CD14-positive monocyte (primary cell): Measurements from ENCODE around the gene MOK. TPM values are rescaled to one million over a fixed set of nuclear protein-coding genes. Genes with fewer than 3 reads are reported as not detected.

ENCODE experiments used
- DNase-seq, 3 donors: peaks; one replicate each; pipeline ENCODE4 v3.0.0-alpha.2; 2011 to 2022
- H2AFZ ChIP-seq: 2 replicates; pipeline ENCODE4 v1.6.0; 2012; ENCODE audit warnings: mild to moderate bottlenecking, low read depth, low read length, inconsistent platforms; ENCODE audit not compliant: insufficient read depth, poor library complexity, severe bottlenecking
- H3K27ac ChIP-seq, 2 donors: 1 replicate in 1 of 2; 2 replicates in 1 of 2; pipeline ENCODE4 v1.5.1; 2012 to 2013; ENCODE audit warnings: low read length in 2 of 2, control low read depth in 1 of 2, inconsistent platforms in 1 of 2, low read depth in 1 of 2, mild to moderate bottlenecking in 1 of 2
- H3K27me3 ChIP-seq, 2 donors: one replicate each; pipeline versions ENCODE4 v1.6.0 to v1.6.1; 2011 to 2013; ENCODE audit warnings: low read length in 2 of 2; ENCODE audit not compliant: control insufficient read depth in 2 of 2, insufficient read depth in 2 of 2
- H3K36me3 ChIP-seq, 2 donors: replicated peaks in 1 of 2; 1 replicate in 1 of 2; 2 replicates in 1 of 2; pipeline versions ENCODE4 v1.5.1 to v1.6.1; 2012 to 2013; ENCODE audit warnings: low read length in 2 of 2, control low read depth in 1 of 2, inconsistent platforms in 1 of 2, mild to moderate bottlenecking in 1 of 2; ENCODE audit not compliant: insufficient read depth in 2 of 2, control insufficient read depth in 1 of 2
- H3K4me1 ChIP-seq, 2 donors: 1 replicate in 1 of 2; 2 replicates in 1 of 2; pipeline versions ENCODE4 v1.5.1 to v1.6.1; 2012 to 2013; ENCODE audit warnings: low read length in 2 of 2, control low read depth in 1 of 2, inconsistent platforms in 1 of 2, mild to moderate bottlenecking in 1 of 2, moderate library complexity in 1 of 2; ENCODE audit not compliant: insufficient read depth in 2 of 2, control insufficient read depth in 1 of 2
- H3K4me2 ChIP-seq: replicated peaks from 2 replicates; pipeline ENCODE3; 2012; ENCODE audit warnings: low read length, moderate library complexity, mild to moderate bottlenecking; ENCODE audit not compliant: poor library complexity, severe bottlenecking; ENCODE audit errors: extremely low read depth
- H3K4me3 ChIP-seq, 3 experiments: fragments of 200-600 bp in 1 of 3; sonication (generic) in 1 of 3; replicated peaks in 1 of 3; 1 replicate in 2 of 3; 2 replicates in 1 of 3; pipeline ENCODE4 v1.5.1; 2011 to 2013; ENCODE audit warnings: low read length in 3 of 3, mild to moderate bottlenecking in 3 of 3, control low read depth in 2 of 3, low read depth in 2 of 3, inconsistent platforms in 1 of 3, moderate library complexity in 1 of 3
- H3K79me2 ChIP-seq: 2 replicates; pipeline ENCODE4 v1.6.0; 2012; ENCODE audit warnings: mild to moderate bottlenecking, control low read depth, inconsistent platforms, low read length, moderate library complexity; ENCODE audit not compliant: insufficient read depth
- H3K9ac ChIP-seq: 2 replicates; pipeline ENCODE4 v1.6.0; 2017; ENCODE audit warnings: low read length, mild to moderate bottlenecking; ENCODE audit not compliant: insufficient read depth, poor library complexity, severe bottlenecking
- H3K9me3 ChIP-seq, 2 donors: replicated peaks in 1 of 2; 1 replicate in 1 of 2; 2 replicates in 1 of 2; pipeline versions ENCODE4 v1.5.1 to v1.6.1; 2012 to 2013; ENCODE audit warnings: low read length in 2 of 2, control low read depth in 1 of 2; ENCODE audit not compliant: control insufficient read depth in 1 of 2, insufficient read depth in 1 of 2
- H4K20me1 ChIP-seq: 2 replicates; pipeline ENCODE4 v1.6.0; 2012; ENCODE audit warnings: mild to moderate bottlenecking, low read length, control low read depth, moderate library complexity; ENCODE audit not compliant: insufficient read depth
- H3K27ac Mint-ChIP-seq, 7 donors: one replicate each; pipeline ENCODE4 v1.8.0; 2020; ENCODE audit warnings: mild to moderate bottlenecking in 7 of 7, mixed read lengths in 7 of 7, moderate library complexity in 6 of 7, inconsistent platforms in 2 of 7
- H3K27me3 Mint-ChIP-seq, 3 donors: one replicate each; pipeline ENCODE4 v1.8.0; 2021 to 2022; ENCODE audit warnings: low read depth in 3 of 3, mild to moderate bottlenecking in 3 of 3, mixed read lengths in 3 of 3, moderate library complexity in 3 of 3, inconsistent platforms in 1 of 3
- H3K36me3 Mint-ChIP-seq, 2 donors: one replicate each; pipeline ENCODE4 v1.8.0; 2020; ENCODE audit warnings: mixed read lengths in 2 of 2, inconsistent platforms in 1 of 2, mild to moderate bottlenecking in 1 of 2
- H3K4me1 Mint-ChIP-seq: one replicate; pipeline ENCODE4 v1.8.0; 2020; ENCODE audit warnings: mild to moderate bottlenecking, mixed read lengths
- H3K4me3 Mint-ChIP-seq, 2 donors: one replicate each; pipeline ENCODE4 v1.8.0; 2020; ENCODE audit warnings: mild to moderate bottlenecking in 2 of 2, mixed read lengths in 2 of 2, moderate library complexity in 1 of 2
- H3K9me3 Mint-ChIP-seq, 7 donors: one replicate each; pipeline ENCODE4 v1.8.0; 2020 to 2022; ENCODE audit warnings: mixed read lengths in 7 of 7, mild to moderate bottlenecking in 6 of 7, moderate library complexity in 6 of 7, inconsistent platforms in 2 of 7
- CTCF ChIP-seq: fragments of 200-600 bp; IDR thresholded peaks from one replicate; pipeline ENCODE4 v1.8.0; 2022; ENCODE audit warnings: antibody characterized with exemption, mild to moderate bottlenecking
- WGBS: methylation state at CpG from one replicate; pipeline ENCODE4 v1.1.5; 2013; ENCODE audit warnings: missing lambda C conversion rate; ENCODE audit not compliant: insufficient coverage; 5-methylcytosine and 5-hydroxymethylcytosine counted together
- intact Hi-C, 2 donors: fragments of 100-400 bp; cut with micrococcal nuclease; formaldehyde crosslinking; loops; one replicate each; pipeline versions ENCODE4 v1.15.0 to v1.15.1; 2023
- polyA plus RNA-seq, 3 donors: library from polyadenylated mRNA; depleted of rRNA in 1 of 3; unstranded in 2 of 3; stranded (reverse) in 1 of 3; fragments of 300-500 nt in 2 of 3; fragments of >200 nt in 1 of 3; fragmentation: Illumina TruSeq in 2 of 3; gene quantifications; 1 replicate in 2 of 3; 2 replicates in 1 of 3; pipeline ENCODE4 v1.2.3, GENCODE V29; 2012 to 2021

MOK gene
- polyA plus RNA-seq, 3 donors: 0.67 to 3.4 (median 1.8) TPM

- intact Hi-C loops: no loop called here
- no peak overlapping the region for H3K4me3 ChIP-seq
- Mint-ChIP-seq H3K36me3 (peaks cover 78 to 97% of the 10 kb centered on the region in 2 donors), H3K27ac (no peak overlapping the region), H3K4me1 (peaks cover 11% of the 10 kb centered on the region), H3K4me3 (no peak overlapping the region), H3K27me3 (peaks cover 0 to 1% (median 1%) of the 10 kb centered on the region in 3 donors), H3K9me3 (peaks cover 0 to 1% (median 0%) of the 10 kb centered on the region in 7 donors)
- H3K27me3 ChIP-seq: no peaks in the 10 kb centered on the region
- WGBS: 98% methylated on average over 6 of the region's 6 CpGs
- peaks cover 87% of the 10 kb centered on the region for H4K20me1 ChIP-seq
- no peak overlapping the region for H3K9ac ChIP-seq
- no peaks in the 10 kb centered on the region for H3K9me3 ChIP-seq
- no peak for TF ChIP-seq CTCF
- H3K79me2 ChIP-seq: no peaks in the 10 kb centered on the region
- DNase-seq: no peak
- no peaks in the 10 kb centered on the region for H3K4me1 ChIP-seq
- peaks cover 62 to 92% of the 10 kb centered on the region in 2 donors for H3K36me3 ChIP-seq
- H3K4me2 ChIP-seq: no peak overlapping the region
- H3K27ac ChIP-seq: no peak overlapping the region
- no peak overlapping the region for H2AFZ ChIP-seq
Observed at GRCh38 chr14:102203382-102203781, 101.6 kb downstream of the MOK start.

- H3K9me3 ChIP-seq: no peaks in the 10 kb centered on the region
- no peak for DNase-seq
- Mint-ChIP-seq H3K4me1 (peaks cover 11% of the 10 kb centered on the region), H3K9me3 (peaks cover 0 to 1% (median 0%) of the 10 kb centered on the region in 7 donors), H3K36me3 (peaks cover 78 to 97% of the 10 kb centered on the region in 2 donors), H3K4me3 (no peak overlapping the region), H3K27me3 (peaks cover 0 to 1% (median 1%) of the 10 kb centered on the region in 3 donors), H3K27ac (no peak overlapping the region)
- peaks cover 61 to 91% of the 10 kb centered on the region in 2 donors for H3K36me3 ChIP-seq
- no peaks in the 10 kb centered on the region for H3K79me2 ChIP-seq
- peaks cover 86% of the 10 kb centered on the region for H4K20me1 ChIP-seq
- no peak overlapping the region for H3K4me3 ChIP-seq
- intact Hi-C loops: no loop called here
- no peaks in the 10 kb centered on the region for H3K4me1 ChIP-seq
- no peak for TF ChIP-seq CTCF
- H3K9ac ChIP-seq: no peak overlapping the region
- H3K4me2 ChIP-seq: no peak overlapping the region
- H3K27ac ChIP-seq: no peak overlapping the region
- H2AFZ ChIP-seq: no peak overlapping the region
- 100% methylated on average over 2 of the region's 3 CpGs for WGBS
- H3K27me3 ChIP-seq: no peaks in the 10 kb centered on the region
Observed at GRCh38 chr14:102202944-102203343, 102.0 kb downstream of the MOK start.
